H1 (cell line): Measurements from ENCODE around the gene COL4A2.

Experiments
- BCL11A ChIP-seq, 2 experiments: IDR thresholded peaks; one replicate each; pipeline ENCODE4 v1.6.1; 2011; ENCODE audit warnings: low read depth in 2 of 2, low read length in 2 of 2, mild to moderate bottlenecking in 2 of 2
- CHD2 ChIP-seq: IDR thresholded peaks from 2 replicates; pipeline ENCODE4 v1.6.1; 2012; ENCODE audit warnings: low read length, improper control_type of control experiment
- EZH2 ChIP-seq: fragments of 200-600 bp; sonication (generic); IDR thresholded peaks from 2 replicates; pipeline ENCODE4 v1.7.1; 2012; ENCODE audit warnings: low read depth, mild to moderate bottlenecking, moderate library complexity, low read length, inconsistent platforms; ENCODE audit not compliant: severe bottlenecking
- POLR2AphosphoS5 ChIP-seq: IDR thresholded peaks from 2 replicates; pipeline ENCODE4 v1.6.1; 2011; ENCODE audit warnings: low read depth, low read length
- SIX5 ChIP-seq: IDR thresholded peaks from 2 replicates; pipeline ENCODE4 v1.6.1; 2011; ENCODE audit warnings: mild to moderate bottlenecking, low read depth, low read length
- TBP ChIP-seq: IDR thresholded peaks from 2 replicates; pipeline ENCODE4 v1.6.1; 2011; ENCODE audit warnings: low read depth, low read length, improper control_type of control experiment
- TF ChIP-seq, protein P1 (sequence below), 3 experiments: IDR thresholded peaks; 1 replicate in 2 of 3; 2 replicates in 1 of 3; pipeline versions ENCODE4 v1.5.1 to v1.6.1; 2011; ENCODE audit warnings: low read length in 3 of 3, mild to moderate bottlenecking in 3 of 3, inconsistent platforms in 2 of 3, low read depth in 1 of 3, moderate library complexity in 1 of 3; ENCODE audit not compliant: insufficient read depth in 1 of 3; ENCODE audit errors: control extremely low read depth in 1 of 3

DNA sequence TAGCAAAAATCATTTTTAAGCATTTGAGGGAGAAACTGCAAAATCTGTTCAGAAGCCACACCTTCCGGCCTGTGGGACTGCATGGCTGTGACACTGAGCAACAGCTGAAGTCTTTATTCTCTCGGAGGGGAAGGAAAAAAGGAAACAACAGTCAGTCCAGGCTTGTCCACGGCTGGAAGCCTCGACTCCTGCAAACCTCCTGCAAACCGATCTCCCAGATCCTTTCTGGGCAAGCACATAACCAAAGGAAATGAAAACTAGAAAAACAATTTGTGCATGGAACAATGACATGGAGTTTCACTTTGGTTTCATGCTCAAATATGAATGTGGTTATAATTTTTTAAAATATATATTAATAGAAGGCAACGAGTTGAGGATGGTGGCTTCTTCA, 1.1 kb upstream of the COL4A2 start:
- TF ChIP-seq TBP (no peak), EZH2 (no peak), CHD2 (no peak), POLR2AphosphoS5 (no peak), BCL11A (IDR thresholded peaks at IDR 0.05; ENCODE audit: low read depth in 2 of 2, low read length in 2 of 2) (no peak), SIX5 (no peak)
- TF ChIP-seq, protein P1, sequence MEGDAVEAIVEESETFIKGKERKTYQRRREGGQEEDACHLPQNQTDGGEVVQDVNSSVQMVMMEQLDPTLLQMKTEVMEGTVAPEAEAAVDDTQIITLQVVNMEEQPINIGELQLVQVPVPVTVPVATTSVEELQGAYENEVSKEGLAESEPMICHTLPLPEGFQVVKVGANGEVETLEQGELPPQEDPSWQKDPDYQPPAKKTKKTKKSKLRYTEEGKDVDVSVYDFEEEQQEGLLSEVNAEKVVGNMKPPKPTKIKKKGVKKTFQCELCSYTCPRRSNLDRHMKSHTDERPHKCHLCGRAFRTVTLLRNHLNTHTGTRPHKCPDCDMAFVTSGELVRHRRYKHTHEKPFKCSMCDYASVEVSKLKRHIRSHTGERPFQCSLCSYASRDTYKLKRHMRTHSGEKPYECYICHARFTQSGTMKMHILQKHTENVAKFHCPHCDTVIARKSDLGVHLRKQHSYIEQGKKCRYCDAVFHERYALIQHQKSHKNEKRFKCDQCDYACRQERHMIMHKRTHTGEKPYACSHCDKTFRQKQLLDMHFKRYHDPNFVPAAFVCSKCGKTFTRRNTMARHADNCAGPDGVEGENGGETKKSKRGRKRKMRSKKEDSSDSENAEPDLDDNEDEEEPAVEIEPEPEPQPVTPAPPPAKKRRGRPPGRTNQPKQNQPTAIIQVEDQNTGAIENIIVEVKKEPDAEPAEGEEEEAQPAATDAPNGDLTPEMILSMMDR (IDR thresholded peaks at IDR 0.05; ENCODE audit: control extremely low read depth in 1 of 3, insufficient read depth in 1 of 3, low read depth in 1 of 3, low read length in 3 of 3) = no peak
